Kidney (tissue), 14 donors: ENCODE results near the gene NGB. TPM values are rescaled to one million over a fixed set of nuclear protein-coding genes. Genes with fewer than 3 reads are reported as not detected.

ENCODE experiments used
- DNase-seq, 5 donors: peaks; one replicate each; pipeline ENCODE4 v3.0.0-alpha.2; 2013 to 2020
- FAIRE-seq: peaks from 2 replicates; lab custom pipeline; 2012; peaks lifted over from hg19 to GRCh38; lab: Jason Lieb, UNC
- H3K27ac ChIP-seq, 2 donors: one replicate each; pipeline ENCODE4 v1.7.0; 2013; ENCODE audit warnings: low read depth in 2 of 2, low read length in 2 of 2, inconsistent platforms in 1 of 2
- H3K27me3 ChIP-seq: one replicate; pipeline ENCODE4 v1.7.1; 2013; ENCODE audit warnings: low read length, inconsistent platforms; ENCODE audit not compliant: control insufficient read depth, insufficient read depth
- H3K36me3 ChIP-seq, 3 donors: one replicate each; pipeline versions ENCODE4 v1.7.0 to v1.7.1; 2013; ENCODE audit warnings: low read length in 3 of 3, control low read depth in 1 of 3, inconsistent platforms in 1 of 3; ENCODE audit not compliant: insufficient read depth in 3 of 3, control insufficient read depth in 2 of 3
- H3K4me1 ChIP-seq, 3 donors: one replicate each; pipeline versions ENCODE4 v1.7.0 to v1.7.1; 2013; ENCODE audit warnings: low read length in 3 of 3, inconsistent platforms in 1 of 3, low read depth in 1 of 3; ENCODE audit not compliant: control insufficient read depth in 2 of 3, insufficient read depth in 2 of 3
- H3K4me3 ChIP-seq, 3 donors: one replicate each; pipeline versions ENCODE4 v1.7.0 to v1.8.1; 2013; ENCODE audit warnings: low read length in 3 of 3, control low read depth in 1 of 3, inconsistent platforms in 1 of 3
- H3K9ac ChIP-seq, 3 donors: one replicate each; pipeline versions ENCODE4 v1.7.0 to v1.7.1; 2013; ENCODE audit warnings: low read length in 3 of 3, control low read depth in 1 of 3, inconsistent platforms in 1 of 3
- H3K9me3 ChIP-seq, 3 donors: one replicate each; pipeline versions ENCODE4 v1.7.0 to v1.7.1; 2013; ENCODE audit warnings: low read length in 3 of 3, control low read depth in 1 of 3, inconsistent platforms in 1 of 3; ENCODE audit not compliant: control insufficient read depth in 2 of 3, insufficient read depth in 1 of 3
- intact Hi-C: fragments of 100-400 bp; cut with DNase I; formaldehyde crosslinking; loops from one replicate; pipeline ENCODE4 v1.11.1; 2022
- polyA plus RNA-seq: library from polyadenylated mRNA; stranded (reverse); fragments of 350-450 nt; fragmentation: Illumina TruSeq; extraction: RNeasy Lipid Tissue Mini Kit (QIAGEN cat#74804); gene quantifications from one replicate; pipeline ENCODE4 v1.2.3, GENCODE V29; 2014; ENCODE audit warnings: low read depth, low replicate concordance; ENCODE audit not compliant: insufficient read depth
- total RNA-seq: library from RNA; stranded (reverse); fragmentation: NEBNext Ultra II Directional; extraction: Animal tissue kit (Norgen Biotek cat#: 25700); gene quantifications from one replicate; pipeline ENCODE4 v1.2.1, GENCODE V29; 2021
- TF ChIP-seq, protein P1 (sequence below): IDR thresholded peaks from 3 replicates; pipeline ENCODE4 v1.5.1; 2012; ENCODE audit warnings: mild to moderate bottlenecking, moderate library complexity, borderline replicate concordance; ENCODE audit not compliant: insufficient read depth; ENCODE audit errors: extremely low read depth
- donor health status: control.
- donor health status: control.
- donor health status: control.
- donor health status: control.
- donor health status: control.
- donor health status: DM: yes; HTN: yes; CAD: no.
- donor health status: Normal renal cell carcinoma (clear cell type).

NGB gene
- total and polyA plus RNA-seq, 2 donors from 2014 or later, result not detected

DNA sequence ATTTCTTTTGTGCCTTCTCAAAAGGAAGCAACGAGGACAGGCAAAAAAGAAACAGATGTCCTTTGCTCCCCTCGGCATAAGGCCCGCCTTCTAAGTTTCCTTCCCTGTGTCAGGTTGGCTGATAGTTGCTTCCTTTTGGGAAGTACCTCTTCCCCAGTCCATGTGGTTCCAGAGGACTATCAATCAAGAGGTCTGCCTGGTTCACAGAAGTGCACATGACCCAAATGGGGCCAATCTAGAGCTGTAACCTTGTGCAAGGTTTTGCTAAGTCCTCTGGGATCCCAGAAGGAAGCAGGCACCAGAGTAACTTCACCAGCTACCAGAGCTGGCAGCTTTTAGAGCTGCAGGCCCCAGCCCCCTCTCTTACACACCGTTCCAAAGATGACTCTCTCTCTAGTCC, 46.8 kb downstream of the NGB start:
- TF ChIP-seq, protein P1, sequence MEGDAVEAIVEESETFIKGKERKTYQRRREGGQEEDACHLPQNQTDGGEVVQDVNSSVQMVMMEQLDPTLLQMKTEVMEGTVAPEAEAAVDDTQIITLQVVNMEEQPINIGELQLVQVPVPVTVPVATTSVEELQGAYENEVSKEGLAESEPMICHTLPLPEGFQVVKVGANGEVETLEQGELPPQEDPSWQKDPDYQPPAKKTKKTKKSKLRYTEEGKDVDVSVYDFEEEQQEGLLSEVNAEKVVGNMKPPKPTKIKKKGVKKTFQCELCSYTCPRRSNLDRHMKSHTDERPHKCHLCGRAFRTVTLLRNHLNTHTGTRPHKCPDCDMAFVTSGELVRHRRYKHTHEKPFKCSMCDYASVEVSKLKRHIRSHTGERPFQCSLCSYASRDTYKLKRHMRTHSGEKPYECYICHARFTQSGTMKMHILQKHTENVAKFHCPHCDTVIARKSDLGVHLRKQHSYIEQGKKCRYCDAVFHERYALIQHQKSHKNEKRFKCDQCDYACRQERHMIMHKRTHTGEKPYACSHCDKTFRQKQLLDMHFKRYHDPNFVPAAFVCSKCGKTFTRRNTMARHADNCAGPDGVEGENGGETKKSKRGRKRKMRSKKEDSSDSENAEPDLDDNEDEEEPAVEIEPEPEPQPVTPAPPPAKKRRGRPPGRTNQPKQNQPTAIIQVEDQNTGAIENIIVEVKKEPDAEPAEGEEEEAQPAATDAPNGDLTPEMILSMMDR, result no peak
- no peaks in the 10 kb centered on the region for H3K4me1 ChIP-seq
- H3K4me3 ChIP-seq, result no peak overlapping the region
- no peaks in the 10 kb centered on the region for H3K27me3 ChIP-seq
- H3K36me3 ChIP-seq, result no peaks in the 10 kb centered on the region
- DNase-seq, result no peak
- no peak for FAIRE-seq
- H3K27ac ChIP-seq, result no peak overlapping the region
- intact Hi-C loops, result no loop called here
- H3K9me3 ChIP-seq, result no peaks in the 10 kb centered on the region
- no peak overlapping the region for H3K9ac ChIP-seq

DNA sequence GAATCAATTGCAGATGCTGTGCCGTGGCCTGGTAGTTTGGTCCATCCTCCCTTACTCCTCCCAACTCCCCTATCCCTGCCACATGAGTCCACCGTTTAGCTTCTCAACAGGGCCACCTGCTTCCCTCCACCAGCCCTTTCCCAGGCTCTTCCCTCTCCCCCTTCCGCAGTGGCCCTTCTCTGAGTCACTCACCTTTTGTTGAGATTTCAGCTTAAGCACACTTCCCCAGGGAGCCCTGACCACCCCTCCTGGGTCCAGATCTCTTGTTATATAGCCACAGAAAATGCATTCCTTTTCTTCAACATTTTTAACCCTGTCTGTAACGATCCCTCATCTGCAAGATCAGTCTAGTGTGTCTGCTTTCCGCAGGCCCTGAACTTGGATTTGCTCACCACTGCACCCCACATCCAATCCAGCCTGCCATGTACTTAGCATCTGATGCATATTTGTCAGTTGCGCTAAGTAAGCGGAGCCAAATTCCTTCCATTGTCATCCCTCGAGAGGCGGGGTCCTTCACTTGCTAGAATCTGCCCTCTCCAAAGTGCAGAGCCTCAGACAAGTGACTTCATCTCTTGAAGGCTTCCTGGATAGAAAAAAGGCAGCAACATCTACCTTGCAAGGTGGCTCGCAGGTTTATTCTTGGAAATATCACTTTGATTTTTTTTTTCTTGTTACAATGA, 48.3 kb downstream of the NGB start:
- H3K36me3 ChIP-seq, result no peaks in the 10 kb centered on the region
- H3K27ac ChIP-seq, result no peak overlapping the region
- no peaks in the 10 kb centered on the region for H3K4me1 ChIP-seq
- no peak for DNase-seq
- no peaks in the 10 kb centered on the region for H3K9me3 ChIP-seq
- TF ChIP-seq, protein P1, result no peak
- no peaks in the 10 kb centered on the region for H3K27me3 ChIP-seq
- intact Hi-C loops, result no loop called here
- no peak for FAIRE-seq
- H3K4me3 ChIP-seq, result no peak overlapping the region
- H3K9ac ChIP-seq, result no peak overlapping the region

DNA sequence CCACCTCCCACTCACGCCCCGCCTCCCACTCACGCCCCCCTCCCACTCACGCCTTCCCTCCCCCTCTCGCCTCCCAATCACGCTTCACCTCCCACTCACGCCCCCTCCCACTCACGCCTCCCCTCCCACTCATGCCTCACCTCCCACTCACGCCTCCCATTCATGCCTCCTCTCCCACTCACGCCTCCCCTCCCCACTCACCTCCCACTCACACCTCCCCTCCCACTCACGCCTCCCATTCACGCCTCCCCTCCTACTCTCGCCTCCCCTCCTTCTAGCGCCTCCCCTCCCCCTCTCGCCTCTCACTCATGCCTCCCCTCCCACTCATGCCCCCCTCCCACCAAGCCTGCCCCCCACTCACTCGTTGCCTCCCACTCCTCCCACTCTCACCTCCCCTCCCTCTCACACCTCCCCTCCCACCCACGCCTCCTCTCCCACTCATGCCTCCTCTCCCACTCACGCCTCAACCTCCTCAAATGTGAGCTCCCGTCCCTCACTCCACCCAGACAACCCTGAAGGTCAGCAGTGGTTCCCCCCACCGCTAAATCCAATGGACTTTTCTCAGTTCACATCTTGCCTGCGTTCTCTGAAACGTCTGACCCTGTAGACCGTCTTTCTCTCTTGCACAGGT, 49.6 kb downstream of the NGB start:
- H3K9me3 ChIP-seq, result no peaks in the 10 kb centered on the region
- no peak overlapping the region for H3K9ac ChIP-seq
- H3K36me3 ChIP-seq, result no peaks in the 10 kb centered on the region
- DNase-seq, result no peak
- no peak overlapping the region for H3K4me3 ChIP-seq
- TF ChIP-seq, protein P1, result no peak
- H3K27me3 ChIP-seq, result no peaks in the 10 kb centered on the region
- intact Hi-C loops, result no loop called here
- H3K27ac ChIP-seq, result no peak overlapping the region
- no peaks in the 10 kb centered on the region for H3K4me1 ChIP-seq
- FAIRE-seq, result no peak
